ENCODE results near the gene PRSS37.
A peak's percentile ranks its signal among the peaks of the same experiment; 100 is the strongest.
"Not testable (repeated sequence)": the region's sequence is repeated elsewhere in the genome, so short reads cannot be mapped to it uniquely, and the experiment has no call there.

The PRSS37 gene

GRCh38 chr7:141841385-141841784 lies at the start of gene PRSS37:
TSS of gene PRSS37 (minus strand) at chr7:141841485. CDS start at chr7:141841049, 436 bp downstream.
- DNase-seq = no peak

GRCh38 chr7:141889321-141889720 lies 48.0 kb upstream of the PRSS37 start:
- no peak for DNase-seq

- no peak for DNase-seq
Measured at GRCh38 chr7:141884539-141885225, 43.4 kb upstream of the PRSS37 start.

GRCh38 chr7:141880960-141881359 lies 39.7 kb upstream of the PRSS37 start:
- DNase-seq = no peak

- no peak for DNase-seq
Measured at GRCh38 chr7:141877365-141877764, 36.1 kb upstream of the PRSS37 start.

GRCh38 chr7:141876371-141876770 lies 35.1 kb upstream of the PRSS37 start:
- no peak for DNase-seq

GRCh38 chr7:141875453-141875852 lies 34.2 kb upstream of the PRSS37 start:
- DNase-seq = no peak

GRCh38 chr7:141874787-141875186 lies 33.5 kb upstream of the PRSS37 start:
- no peak for DNase-seq

GRCh38 chr7:141872931-141873330 lies 31.6 kb upstream of the PRSS37 start:
- no peak for DNase-seq

- no peak for DNase-seq
Measured at GRCh38 chr7:141866974-141867373, 25.7 kb upstream of the PRSS37 start.

GRCh38 chr7:141864765-141865447 lies 23.6 kb upstream of the PRSS37 start:
- no peak for DNase-seq

GRCh38 chr7:141860207-141860606 lies 18.9 kb upstream of the PRSS37 start:
- no peak for DNase-seq

- peak; percentile 12 for DNase-seq
Measured at GRCh38 chr7:141847996-141848395, 6.7 kb upstream of the PRSS37 start.

GRCh38 chr7:141844256-141844655 lies 3.0 kb upstream of the PRSS37 start:
- peak; percentile 70 for DNase-seq

GRCh38 chr7:141842904-141843303 lies 1.6 kb upstream of the PRSS37 start:
- DNase-seq = no peak

- no peak for DNase-seq
Measured at GRCh38 chr7:141840708-141841107, 577 bp downstream of the PRSS37 start.

GRCh38 chr7:141839256-141839655 lies 2.0 kb downstream of the PRSS37 start:
- no peak for DNase-seq

GRCh38 chr7:141838581-141838980 lies 2.7 kb downstream of the PRSS37 start:
- no peak for DNase-seq

GRCh38 chr7:141837683-141838082 lies 3.6 kb downstream of the PRSS37 start:
- peak; percentile 34 for DNase-seq

- DNase-seq = not testable (repeated sequence)
Measured at GRCh38 chr7:141822432-141822831, 18.9 kb downstream of the PRSS37 start.

- DNase-seq = no peak
Measured at GRCh38 chr7:141820067-141820466, 21.2 kb downstream of the PRSS37 start.

GRCh38 chr7:141792526-141792925 lies 48.8 kb downstream of the PRSS37 start:
- no peak for DNase-seq

- no peak for DNase-seq
Measured at GRCh38 chr7:141789917-141790316, 51.4 kb downstream of the PRSS37 start, which contains the start of gene TAS2R5. TSS of gene TAS2R5 (plus strand) at chr7:141790217. CDS start at chr7:141790362, 145 bp downstream.

GRCh38 chr7:141788296-141788695 lies 53.0 kb downstream of the PRSS37 start:
- DNase-seq = no peak
